Right ventricle myocardium superior (tissue), 1 donor: ENCODE results near the gene ABHD16A. TPM values are rescaled to one million over a fixed set of nuclear protein-coding genes. Genes with fewer than 3 reads are reported as not detected.

ENCODE experiments used
- microRNA-seq: library from miRNA; unstranded; fragments of <30 nt; microRNA quantifications from one replicate; pipeline ENCODE4 v1.2.0, GENCODE V29; 2020
- total RNA-seq: library from RNA; stranded (reverse); fragmentation: NEBNext Ultra II Directional; extraction: Animal tissue kit (Norgen Biotek cat#: 25700); gene quantifications from one replicate; pipeline ENCODE4 v1.2.1, GENCODE V29; 2021
- donor health status: DM: no; HTN: yes; CAD: no; lungs with severe emphysema.

Gene ABHD16A
- total RNA-seq, 1 donor from 2014 or later = 27.9 TPM

Small RNA genes within 50 kb of the gene (microRNA-seq; reads per million reads assigned to microRNA genes)
- gene MIR4646 = 0.97 reads per million

Other genes starting within 250 kb of the ABHD16A start
- gene MICB, start 205.2 kb downstream of the ABHD16A start, total RNA-seq = 1.3 TPM
- gene MCCD1, start 174.4 kb downstream of the ABHD16A start, total RNA-seq = not detected
- 145 TPM for gene DDX39B, start 161.3 kb downstream of the ABHD16A start, total RNA-seq
- gene ATP6V1G2, start 156.7 kb downstream of the ABHD16A start, total RNA-seq = 2.3 TPM
- 9.2 TPM for gene NFKBIL1, start 155.7 kb downstream of the ABHD16A start, total RNA-seq
- not detected for gene LTA, start 131.0 kb downstream of the ABHD16A start, total RNA-seq
- 0.59 TPM for gene TNF, start 127.8 kb downstream of the ABHD16A start, total RNA-seq
- gene LTB, start 120.9 kb downstream of the ABHD16A start, total RNA-seq = not detected
- 5.5 TPM for gene LST1, start 117.0 kb downstream of the ABHD16A start, total RNA-seq
- gene NCR3, start 110.3 kb downstream of the ABHD16A start, total RNA-seq = not detected
- gene AIF1, start 88.1 kb downstream of the ABHD16A start, total RNA-seq = 17.7 TPM
- gene PRRC2A, start 82.6 kb downstream of the ABHD16A start, total RNA-seq = 69.1 TPM
- 253 TPM for gene BAG6, start 50.7 kb downstream of the ABHD16A start, total RNA-seq
- gene APOM, start 47.4 kb downstream of the ABHD16A start, total RNA-seq = 1.9 TPM
- gene C6orf47, start 42.5 kb downstream of the ABHD16A start, total RNA-seq = 16.5 TPM
- gene GPANK1, start 38.3 kb downstream of the ABHD16A start, total RNA-seq = 19.2 TPM
- gene CSNK2B, start 37.2 kb downstream of the ABHD16A start, total RNA-seq = 95.1 TPM
- gene LY6G5B, start 33.3 kb downstream of the ABHD16A start, total RNA-seq = 2.8 TPM
- gene LY6G5C, start 22.3 kb downstream of the ABHD16A start, total RNA-seq = 1.3 TPM
- not detected for gene LY6G6F, start 3.5 kb upstream of the ABHD16A start, total RNA-seq
- gene LY6G6D, start 12.0 kb upstream of the ABHD16A start, total RNA-seq = not detected
- gene LY6G6C, start 18.4 kb upstream of the ABHD16A start, total RNA-seq = not detected
- gene MPIG6B, start 20.0 kb upstream of the ABHD16A start, total RNA-seq = 0.13 TPM
- gene DDAH2, start 26.0 kb upstream of the ABHD16A start, total RNA-seq = 32.9 TPM
- 86.8 TPM for gene CLIC1, start 33.2 kb upstream of the ABHD16A start, total RNA-seq
- 1.8 TPM for gene MSH5, start 36.7 kb upstream of the ABHD16A start, total RNA-seq
- 0.86 TPM for gene SAPCD1, start 59.3 kb upstream of the ABHD16A start, total RNA-seq
- gene VWA7, start 74.0 kb upstream of the ABHD16A start, total RNA-seq = 9.5 TPM
- gene VARS1, start 92.4 kb upstream of the ABHD16A start, total RNA-seq = 22.1 TPM
- gene LSM2, start 103.6 kb upstream of the ABHD16A start, total RNA-seq = 23.0 TPM
- gene HSPA1L, start 112.0 kb upstream of the ABHD16A start, total RNA-seq = 2.0 TPM
- 324 TPM for gene HSPA1A, start 112.2 kb upstream of the ABHD16A start, total RNA-seq
- gene HSPA1B, start 124.4 kb upstream of the ABHD16A start, total RNA-seq = 236 TPM
- gene NEU1, start 159.5 kb upstream of the ABHD16A start, total RNA-seq = 24.1 TPM
- not detected for gene SLC44A4, start 175.7 kb upstream of the ABHD16A start, total RNA-seq
- 15.5 TPM for gene EHMT2, start 194.4 kb upstream of the ABHD16A start, total RNA-seq
- 3.1 TPM for gene ZBTB12, start 198.8 kb upstream of the ABHD16A start, total RNA-seq
- 7.6 TPM for gene C2, start 224.4 kb upstream of the ABHD16A start, total RNA-seq
- 5.5 TPM for gene CFB, start 242.8 kb upstream of the ABHD16A start, total RNA-seq